ENCODE results near the gene NUP153. TPM values are rescaled to one million over a fixed set of nuclear protein-coding genes. Genes with fewer than 3 reads are reported as not detected.

Gene NUP153
- polyA plus RNA-seq, 1 of the 3 experiments (the other 2 are of a cell fraction) = 10.5 TPM

- POLR2A ChIA-PET = no interaction called here
- H3K27me3 ChIP-seq (ENCODE audit: insufficient read depth) = no peaks in the 10 kb centered on the region
- 93% methylated on average over 3 of the region's 3 CpGs for WGBS (ENCODE audit: low lambda C conversion rate)
Measured at GRCh38 chr6:17719323-17720041, 12.8 kb upstream of the NUP153 start.

More at GRCh38 chr6:17719323-17720041, 12.8 kb upstream of the NUP153 start:
- no peaks in the 10 kb centered on the region for H4K20me1 ChIP-seq (ENCODE audit: insufficient read depth)
- peaks cover 19% of the 10 kb centered on the region for H3F3A ChIP-seq (replicated peaks; ENCODE audit: insufficient read depth)
- no peak overlapping the region for H3K4me2 ChIP-seq
- H3K79me2 ChIP-seq (ENCODE audit: insufficient read depth) = no peaks in the 10 kb centered on the region
- no peak overlapping the region for H2AFZ ChIP-seq (ENCODE audit: low read depth)
- H3K4me1 ChIP-seq (ENCODE audit: control insufficient read depth in 1 of 2, insufficient read depth in 2 of 2, low read depth in 1 of 2, low read length in 1 of 2) = peaks cover 0 to 17% of the 10 kb centered on the region in 2 experiments; a peak in 2 of 4 replicates
- CTCF ChIA-PET = interaction anchor here (1.1 kb wide), 1 partner anchor 135 kb away, joined by 5 read pairs; no protein-coding TSS in a partner anchor
- no peak overlapping the region for H3K27ac ChIP-seq (ENCODE audit: low read depth in 2 of 2, low read length in 1 of 2)
- no peaks in the 10 kb centered on the region for H3K9me3 ChIP-seq
- no peak for DNase-seq
- H3K36me3 ChIP-seq (replicated peaks in 1 of 2; ENCODE audit: control insufficient read depth in 1 of 2, insufficient read depth in 2 of 2, low read length in 1 of 2) = no peaks in the 10 kb centered on the region
- no peak overlapping the region for H3K4me3 ChIP-seq (ENCODE audit: low read depth in 2 of 2, low read length in 1 of 2)
- no peaks in the 10 kb centered on the region for H3K9me2 ChIP-seq
- no peak for TF ChIP-seq GATA2 (CRISPR knock-in tag; IDR thresholded peaks at IDR 0.05)
- TF ChIP-seq CHD2 (IDR thresholded peaks at IDR 0.05; ENCODE audit: low read length, partially characterized antibody) = no peak
- TF ChIP-seq RFX5 (IDR thresholded peaks at IDR 0.05; ENCODE audit: low read length) = no peak
- no peak for TF ChIP-seq SMC3 (IDR thresholded peaks at IDR 0.05; ENCODE audit: low read depth, low read length)
- TF ChIP-seq FOXM1 (IDR thresholded peaks at IDR 0.05; ENCODE audit: low read depth) = no peak
- TF ChIP-seq NFIC (IDR thresholded peaks at IDR 0.05; ENCODE audit: borderline replicate concordance) = no peak
- TF ChIP-seq TAF1 (IDR thresholded peaks at IDR 0.05; ENCODE audit: borderline replicate concordance, low read depth, low read length) = no peak
- TF ChIP-seq MXI1 (IDR thresholded peaks at IDR 0.05; ENCODE audit: low read depth, low read length) = no peak
- TF ChIP-seq, protein P1, sequence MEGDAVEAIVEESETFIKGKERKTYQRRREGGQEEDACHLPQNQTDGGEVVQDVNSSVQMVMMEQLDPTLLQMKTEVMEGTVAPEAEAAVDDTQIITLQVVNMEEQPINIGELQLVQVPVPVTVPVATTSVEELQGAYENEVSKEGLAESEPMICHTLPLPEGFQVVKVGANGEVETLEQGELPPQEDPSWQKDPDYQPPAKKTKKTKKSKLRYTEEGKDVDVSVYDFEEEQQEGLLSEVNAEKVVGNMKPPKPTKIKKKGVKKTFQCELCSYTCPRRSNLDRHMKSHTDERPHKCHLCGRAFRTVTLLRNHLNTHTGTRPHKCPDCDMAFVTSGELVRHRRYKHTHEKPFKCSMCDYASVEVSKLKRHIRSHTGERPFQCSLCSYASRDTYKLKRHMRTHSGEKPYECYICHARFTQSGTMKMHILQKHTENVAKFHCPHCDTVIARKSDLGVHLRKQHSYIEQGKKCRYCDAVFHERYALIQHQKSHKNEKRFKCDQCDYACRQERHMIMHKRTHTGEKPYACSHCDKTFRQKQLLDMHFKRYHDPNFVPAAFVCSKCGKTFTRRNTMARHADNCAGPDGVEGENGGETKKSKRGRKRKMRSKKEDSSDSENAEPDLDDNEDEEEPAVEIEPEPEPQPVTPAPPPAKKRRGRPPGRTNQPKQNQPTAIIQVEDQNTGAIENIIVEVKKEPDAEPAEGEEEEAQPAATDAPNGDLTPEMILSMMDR (IDR thresholded peaks at IDR 0.05) = no peak
- no peak for TF ChIP-seq RXRA (IDR thresholded peaks at IDR 0.05; ENCODE audit: borderline replicate concordance, low read depth)
- no peak for TF ChIP-seq ZBTB33 (IDR thresholded peaks at IDR 0.05; ENCODE audit: borderline replicate concordance, low read depth)
- TF ChIP-seq RAD21 (IDR thresholded peaks at IDR 0.05; ENCODE audit: low read length) = no peak
- no peak for TF ChIP-seq TCF12 (IDR thresholded peaks at IDR 0.05)
- TF ChIP-seq, protein P2, sequence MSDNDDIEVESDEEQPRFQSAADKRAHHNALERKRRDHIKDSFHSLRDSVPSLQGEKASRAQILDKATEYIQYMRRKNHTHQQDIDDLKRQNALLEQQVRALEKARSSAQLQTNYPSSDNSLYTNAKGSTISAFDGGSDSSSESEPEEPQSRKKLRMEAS (IDR thresholded peaks at IDR 0.05; ENCODE audit: low read depth) = no peak
- TF ChIP-seq PBX3 (IDR thresholded peaks at IDR 0.05) = no peak
- TF ChIP-seq, protein P3, sequence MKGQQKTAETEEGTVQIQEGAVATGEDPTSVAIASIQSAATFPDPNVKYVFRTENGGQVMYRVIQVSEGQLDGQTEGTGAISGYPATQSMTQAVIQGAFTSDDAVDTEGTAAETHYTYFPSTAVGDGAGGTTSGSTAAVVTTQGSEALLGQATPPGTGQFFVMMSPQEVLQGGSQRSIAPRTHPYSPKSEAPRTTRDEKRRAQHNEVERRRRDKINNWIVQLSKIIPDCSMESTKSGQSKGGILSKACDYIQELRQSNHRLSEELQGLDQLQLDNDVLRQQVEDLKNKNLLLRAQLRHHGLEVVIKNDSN (IDR thresholded peaks at IDR 0.05; ENCODE audit: borderline replicate concordance, low read depth) = no peak
- no peak for TF ChIP-seq RCOR1 (IDR thresholded peaks at IDR 0.05; ENCODE audit: low read length)
- TF ChIP-seq NRF1 (IDR thresholded peaks at IDR 0.05; ENCODE audit: low read depth, low read length) = no peak
- no peak overlapping the region for H3K9ac ChIP-seq

Measured in SK-N-SH (cell line).